ENCODE results near the gene RNASE7.

- no peak for TF ChIP-seq CTCF (IDR thresholded peaks at IDR 0.05; ENCODE audit: insufficient read depth, low read depth, low read length)
- TF ChIP-seq EZH2 (IDR thresholded peaks at IDR 0.05; ENCODE audit: insufficient read depth, low read length), result no peak
Observed at GRCh38 chr14:21041676-21042433, at the start of gene RNASE7.

Data from astrocyte (in vitro differentiated cells and primary cell).